ENCODE measurements around the gene C6orf47. TPM values are rescaled to one million over a fixed set of nuclear protein-coding genes. Genes with fewer than 3 reads are reported as not detected.

C6orf47 gene
- total and polyA plus RNA-seq, 2 of the 13 experiments (the other 11 are each of a cell fraction or from before 2014, with no cell fraction given): 1.7 to 18.1 TPM

GRCh38 chr6:31665501-31666336 is 5.1 kb upstream of the C6orf47 start, which contains the start of gene CSNK2B (continued):
- TF ChIP-seq ZNF512B (CRISPR knock-in tag; IDR thresholded peaks at IDR 0.05; ENCODE audit: borderline replicate concordance) (no peak), ZC3H13 (CRISPR knock-in tag; IDR thresholded peaks at IDR 0.05) (0 out of 2 replicates have a peak, but pooled peaks have one; percentile 55), NCOA2 (CRISPR knock-in tag; IDR thresholded peaks at IDR 0.05) (no peak), ZKSCAN5 (CRISPR knock-in tag; IDR thresholded peaks at IDR 0.05) (no peak), FOXO1 (CRISPR knock-in tag; IDR thresholded peaks at IDR 0.05) (peak; percentile 32; the same call in 1 of the 2 replicates), SNRNP70 (IDR thresholded peaks at IDR 0.05; ENCODE audit: low read depth, low read length) (no peak), ATAD3A (CRISPR knock-in tag; IDR thresholded peaks at IDR 0.05) (0 out of 2 replicates have a peak, but pooled peaks have one; percentile 38), ZFP41 (CRISPR knock-in tag; IDR thresholded peaks at IDR 0.05; ENCODE audit: borderline replicate concordance) (0 out of 2 replicates have a peak, but pooled peaks have one; percentile 19), GPN1 (CRISPR knock-in tag; IDR thresholded peaks at IDR 0.05; ENCODE audit: borderline replicate concordance) (peak; percentile 77; the same call in 1 of the 2 replicates), REPIN1 (CRISPR knock-in tag; IDR thresholded peaks at IDR 0.05; ENCODE audit: borderline replicate concordance, low read depth) (peak; percentile 39), ZUFSP (CRISPR knock-in tag; IDR thresholded peaks at IDR 0.05; ENCODE audit: borderline replicate concordance) (no peak), BCL3 (CRISPR knock-in tag; IDR thresholded peaks at IDR 0.05) (no peak), ZNF407 (CRISPR knock-in tag; IDR thresholded peaks at IDR 0.05; ENCODE audit: not compliant biosample characterization) (peak; percentile 8)

Data from HepG2 (cell line).